HFFc6 (cell line): ENCODE data around the gene NCAPG2. TPM values are rescaled to one million over a fixed set of nuclear protein-coding genes. Genes with fewer than 3 reads are reported as not detected.

Experiments used
- DNase-seq: peaks from one replicate; pipeline ENCODE4 v3.0.0-alpha.2; 2018
- H3K27ac Mint-ChIP-seq: 2 replicates; pipeline ENCODE4 v1.8.0; 2020; ENCODE audit warnings: mild to moderate bottlenecking, mixed read lengths
- H3K27me3 Mint-ChIP-seq: 2 replicates; pipeline ENCODE4 v1.8.0; 2021; ENCODE audit warnings: mild to moderate bottlenecking, moderate library complexity, mixed read lengths; ENCODE audit not compliant: insufficient read depth
- H3K36me3 Mint-ChIP-seq: 2 replicates; pipeline ENCODE4 v1.8.0; 2021; ENCODE audit warnings: low read depth, mixed read lengths
- H3K4me1 Mint-ChIP-seq: 2 replicates; pipeline ENCODE4 v1.8.0; 2020; ENCODE audit warnings: low read depth, mixed read lengths
- H3K4me3 Mint-ChIP-seq: 2 replicates; pipeline ENCODE4 v1.8.0; 2020; ENCODE audit warnings: mild to moderate bottlenecking, moderate library complexity, mixed read lengths
- H3K9me3 Mint-ChIP-seq: 2 replicates; pipeline ENCODE4 v1.8.0; 2020; ENCODE audit warnings: mild to moderate bottlenecking, mixed read lengths
- CTCF ChIP-seq: fragments of 200-600 bp; sonication (generic); IDR thresholded peaks from 2 replicates; pipeline ENCODE4 v1.5.0; 2021; ENCODE audit warnings: antibody characterized with exemption, mild to moderate bottlenecking
- total RNA-seq, 6 experiments: library from RNA; stranded (reverse); fragmentation: NEBNext Ultra II Directional; extraction: Animal tissue kit (Norgen Biotek cat#: 25700); gene quantifications; 2 replicates in 1 of 6; 3 replicates in 5 of 6; pipeline ENCODE4 v1.2.3, GENCODE V29; 2021

NCAPG2 gene
- total RNA-seq, 6 experiments from 2014 or later = 27.1 to 60.3 (median 54.8) TPM

- no peaks in the 10 kb centered on the region for H3K9me3 Mint-ChIP-seq
- no peak for TF ChIP-seq CTCF
- no peak for DNase-seq
- peaks cover 7% of the 10 kb centered on the region; the same call in 1 of the 2 replicates for H3K36me3 Mint-ChIP-seq
- H3K4me3 Mint-ChIP-seq = no peak overlapping the region
- H3K4me1 Mint-ChIP-seq = peaks cover 45% of the 10 kb centered on the region
- H3K27ac Mint-ChIP-seq = no peak overlapping the region; the same call in 1 of the 2 replicates
- H3K27me3 Mint-ChIP-seq = no peaks in the 10 kb centered on the region
Observed at GRCh38 chr7:158616050-158616449, 88.6 kb downstream of the NCAPG2 start.

GRCh38 chr7:158614700-158615099, 89.9 kb downstream of the NCAPG2 start:
- Mint-ChIP-seq H3K9me3 (no peaks in the 10 kb centered on the region), H3K27ac (peak overlapping the region; percentile 25), H3K4me1 (peaks cover 45% of the 10 kb centered on the region), H3K4me3 (no peak overlapping the region), H3K36me3 (peaks cover 7% of the 10 kb centered on the region; the same call in 1 of the 2 replicates), H3K27me3 (no peaks in the 10 kb centered on the region)
- TF ChIP-seq CTCF = no peak; the same call in 1 of the 2 replicates
- peak; percentile 59 for DNase-seq

GRCh38 chr7:158613481-158613880, 91.1 kb downstream of the NCAPG2 start:
- H3K36me3 Mint-ChIP-seq = peaks cover 2% of the 10 kb centered on the region; the same call in 1 of the 2 replicates
- no peaks in the 10 kb centered on the region for H3K27me3 Mint-ChIP-seq
- peak; percentile 24 for DNase-seq
- no peak for TF ChIP-seq CTCF
- no peak overlapping the region for H3K27ac Mint-ChIP-seq
- no peak overlapping the region for H3K4me3 Mint-ChIP-seq
- peaks cover 45% of the 10 kb centered on the region for H3K4me1 Mint-ChIP-seq
- H3K9me3 Mint-ChIP-seq = no peaks in the 10 kb centered on the region

- H3K9me3 Mint-ChIP-seq = no peaks in the 10 kb centered on the region
- peaks cover 39% of the 10 kb centered on the region for H3K4me1 Mint-ChIP-seq
- no peak overlapping the region for H3K4me3 Mint-ChIP-seq
- no peaks in the 10 kb centered on the region; the same call in 1 of the 2 replicates for H3K27me3 Mint-ChIP-seq
- H3K36me3 Mint-ChIP-seq = no peaks in the 10 kb centered on the region
- no peak for TF ChIP-seq CTCF
- no peak for DNase-seq
- no peak overlapping the region for H3K27ac Mint-ChIP-seq
Observed at GRCh38 chr7:158612546-158612945, 92.1 kb downstream of the NCAPG2 start.

GRCh38 chr7:158611541-158611940, 93.1 kb downstream of the NCAPG2 start:
- TF ChIP-seq CTCF = no peak

More at GRCh38 chr7:158611541-158611940, 93.1 kb downstream of the NCAPG2 start:
- H3K4me1 Mint-ChIP-seq = peaks cover 30% of the 10 kb centered on the region
- H3K27me3 Mint-ChIP-seq = no peaks in the 10 kb centered on the region; the same call in 1 of the 2 replicates
- DNase-seq = no peak
- H3K27ac Mint-ChIP-seq = no peak overlapping the region
- H3K36me3 Mint-ChIP-seq = no peaks in the 10 kb centered on the region
- no peak overlapping the region for H3K4me3 Mint-ChIP-seq
- no peaks in the 10 kb centered on the region for H3K9me3 Mint-ChIP-seq
